Peyer's patch (tissue), 4 donors: ENCODE data around the gene ANKRD29. TPM values are rescaled to one million over a fixed set of nuclear protein-coding genes. Genes with fewer than 3 reads are reported as not detected.
A peak's percentile ranks its signal among the peaks of the same experiment; 100 is the strongest.

Source experiments
- DNase-seq, 3 donors: peaks; one replicate each; pipeline ENCODE4 v3.0.0-alpha.2; 2017 to 2019
- H3K27ac ChIP-seq, 4 donors: fragments of 200-600 bp; sonication (generic); one replicate each; pipeline ENCODE4 v1.5.1; 2016 to 2019
- H3K27me3 ChIP-seq, 2 donors: fragments of 200-600 bp; sonication (generic); one replicate each; pipeline ENCODE4 v1.5.1; 2019
- H3K36me3 ChIP-seq, 3 donors: fragments of 200-600 bp; sonication (generic); one replicate each; pipeline ENCODE4 v1.5.1; 2016 to 2019
- H3K4me1 ChIP-seq, 4 donors: fragments of 200-600 bp; sonication (generic); one replicate each; pipeline ENCODE4 v1.5.1; 2016 to 2019
- H3K4me3 ChIP-seq, 4 donors: fragments of 200-600 bp; sonication (generic); 1 replicate in 3 of 4; 2 replicates in 1 of 4; pipeline ENCODE4 v1.5.1; 2016 to 2019; ENCODE audit warnings: mild to moderate bottlenecking in 1 of 4
- H3K9me3 ChIP-seq, 4 donors: fragments of 200-600 bp; sonication (generic); one replicate each; pipeline ENCODE4 v1.5.1; 2016 to 2019; ENCODE audit warnings: mild to moderate bottlenecking in 1 of 4
- CTCF ChIP-seq, 6 experiments: fragments of 450-650 bp in 4 of 6; fragments of 200-600 bp in 2 of 6; sonication (generic) in 1 of 6; IDR thresholded peaks; one replicate each; pipeline ENCODE4 v1.5.1; 2017 to 2019; ENCODE audit warnings: antibody characterized with exemption in 6 of 6, mild to moderate bottlenecking in 3 of 6, moderate library complexity in 1 of 6
- POLR2A ChIP-seq, 2 donors: fragments of 450-650 bp; IDR thresholded peaks; one replicate each; pipeline ENCODE4 v1.5.1; 2017; ENCODE audit warnings: antibody characterized with exemption in 2 of 2, mild to moderate bottlenecking in 2 of 2, moderate library complexity in 2 of 2
- total RNA-seq, 4 donors: library from RNA; depleted of rRNA; stranded (reverse); fragments of >200 nt; gene quantifications; one replicate each; pipeline ENCODE4 v1.1.0, GENCODE V29; 2016

The ANKRD29 gene
- total RNA-seq, 4 donors from 2014 or later: 4.0 to 18.2 (median 8.1) TPM

DNA sequence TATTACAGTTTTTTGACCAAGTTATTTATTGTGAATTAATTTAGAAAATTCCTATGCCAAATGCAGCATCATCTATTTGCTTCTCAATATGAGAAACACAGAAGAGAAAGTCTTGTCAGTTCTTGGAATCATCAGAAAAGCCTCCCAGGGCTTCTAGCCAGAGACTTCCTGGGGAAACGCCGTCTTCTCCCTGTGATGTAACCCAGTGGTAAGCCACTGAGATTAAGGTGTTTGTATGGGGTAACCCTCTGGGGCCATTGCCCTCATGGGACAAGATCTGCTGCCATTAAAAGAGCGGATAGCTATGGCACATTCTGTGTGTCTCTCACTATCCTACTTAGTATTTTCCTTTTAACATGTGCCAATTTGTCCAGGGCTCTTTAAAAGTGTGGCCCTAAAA, 28.0 kb downstream of the ANKRD29 start:
- no peak for DNase-seq
- Histone ChIP-seq H3K27ac (no peak overlapping the region), H3K27me3 (no peaks in the 10 kb centered on the region), H3K9me3 (no peaks in the 10 kb centered on the region), H3K4me1 (peaks cover 0 to 5% (median 0%) of the 10 kb centered on the region in 4 donors), H3K36me3 (no peaks in the 10 kb centered on the region), H3K4me3 (no peak overlapping the region)
- TF ChIP-seq POLR2A (IDR thresholded peaks at IDR 0.05): no peak
- TF ChIP-seq CTCF (IDR thresholded peaks at IDR 0.05): no peak

DNA sequence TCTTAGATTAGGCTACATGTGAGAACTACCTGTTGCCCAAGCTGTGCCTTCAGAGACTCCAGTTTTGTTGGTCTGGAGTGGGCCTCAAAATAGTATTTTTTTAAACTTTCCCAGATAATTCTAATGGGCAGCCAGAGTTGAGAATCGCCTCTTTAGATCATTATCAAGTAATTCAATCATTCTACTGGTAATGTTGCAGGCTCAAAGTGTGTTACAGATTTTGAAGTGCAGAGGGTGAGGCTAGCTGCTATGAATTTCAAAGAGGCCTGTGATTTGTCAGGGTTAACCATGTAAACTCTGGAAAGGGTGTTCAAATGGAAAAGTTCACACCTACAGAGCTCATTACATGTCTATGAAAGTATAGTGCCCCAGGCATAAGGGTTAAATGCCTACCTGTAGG, 30.1 kb downstream of the ANKRD29 start:
- no peak for DNase-seq
- TF ChIP-seq CTCF (IDR thresholded peaks at IDR 0.05) (no peak), POLR2A (IDR thresholded peaks at IDR 0.05) (no peak)
- Histone ChIP-seq H3K9me3 (no peaks in the 10 kb centered on the region), H3K27ac (no peak overlapping the region), H3K4me3 (no peak overlapping the region), H3K36me3 (no peaks in the 10 kb centered on the region), H3K4me1 (peaks cover 0 to 13% (median 0%) of the 10 kb centered on the region in 4 donors), H3K27me3 (no peaks in the 10 kb centered on the region)

DNA sequence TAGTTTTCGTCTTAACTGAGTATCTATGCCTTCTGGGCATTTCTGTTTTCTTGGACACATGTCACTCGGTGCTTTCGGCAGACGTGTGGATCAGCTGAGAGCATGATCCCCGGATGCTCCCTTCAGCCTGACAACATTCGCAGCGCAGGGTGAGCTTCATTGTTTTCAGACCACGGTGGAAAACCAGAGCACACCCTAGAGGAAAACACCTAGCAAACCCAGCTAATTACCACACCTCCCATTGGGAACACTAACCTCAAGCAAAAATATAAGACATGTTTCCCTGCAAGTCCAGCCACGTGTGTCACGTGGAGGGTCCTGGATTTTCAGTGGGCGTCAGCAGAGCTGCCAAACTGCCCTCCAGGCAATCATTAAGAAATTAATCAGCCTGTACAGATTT, 31.0 kb downstream of the ANKRD29 start:
- no peaks in the 10 kb centered on the region for H3K27me3 ChIP-seq
- TF ChIP-seq POLR2A (IDR thresholded peaks at IDR 0.05) (no peak), CTCF (IDR thresholded peaks at IDR 0.05) (no peak)
- H3K36me3 ChIP-seq: no peaks in the 10 kb centered on the region
- no peaks in the 10 kb centered on the region for H3K9me3 ChIP-seq
- H3K27ac ChIP-seq: no peak overlapping the region
- no peak overlapping the region for H3K4me3 ChIP-seq
- DNase-seq: no peak
- H3K4me1 ChIP-seq: peaks cover 0 to 16% (median 0%) of the 10 kb centered on the region in 4 donors

DNA sequence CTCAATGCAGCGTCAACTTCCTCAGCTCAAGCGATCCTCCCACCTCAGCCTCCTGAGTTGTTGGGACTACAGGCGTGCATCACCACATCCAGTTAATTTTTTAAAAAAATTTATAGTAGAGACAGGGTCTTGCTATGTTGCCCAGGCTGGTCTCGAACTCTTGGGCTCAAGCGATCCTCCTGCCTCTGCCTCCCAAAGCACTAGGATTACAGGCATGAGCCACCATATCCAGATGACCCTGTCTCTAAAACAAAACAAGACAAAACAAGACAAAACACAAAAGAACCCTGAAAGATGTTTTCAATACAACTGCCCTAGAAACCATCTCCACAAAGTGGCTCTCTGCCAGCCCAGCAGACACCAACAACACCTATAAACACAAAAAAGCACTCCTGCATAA, 31.4 kb downstream of the ANKRD29 start:
- no peak for TF ChIP-seq CTCF (IDR thresholded peaks at IDR 0.05)
- no peak for TF ChIP-seq POLR2A (IDR thresholded peaks at IDR 0.05)
- H3K27ac ChIP-seq: no peak overlapping the region
- DNase-seq: no peak

DNA sequence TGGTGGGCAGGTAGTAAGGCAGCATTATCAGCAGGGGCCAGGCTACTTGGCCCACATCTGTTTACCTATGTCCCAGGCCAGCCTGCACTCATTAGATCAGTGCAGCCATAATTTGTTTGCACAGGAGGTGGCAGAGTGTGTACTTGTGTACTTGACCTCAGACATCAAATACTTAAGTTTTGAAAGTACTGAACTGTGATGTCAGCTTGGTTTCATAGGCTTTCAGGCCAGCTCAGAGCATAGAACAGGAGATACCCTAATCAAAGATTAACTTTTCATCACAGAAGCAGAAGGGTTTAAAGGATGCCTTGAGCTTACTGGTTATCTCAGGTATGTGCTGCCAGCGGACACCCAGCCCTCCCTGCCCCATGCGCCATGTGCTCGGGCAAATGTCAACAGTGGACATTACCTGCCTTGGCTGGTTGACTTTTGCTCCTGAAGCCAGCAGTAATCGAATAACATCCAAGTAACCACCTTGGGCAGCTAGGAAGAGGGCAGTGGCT, 33.2 kb downstream of the ANKRD29 start:
- TF ChIP-seq CTCF (IDR thresholded peaks at IDR 0.05) (peak in 3 of 6 experiments; percentile 33 to 46 (median 38)), POLR2A (IDR thresholded peaks at IDR 0.05) (no peak)
- DNase-seq: peak in 2 of 3 donors; percentile 70 to 77
- peaks cover 0 to 34% (median 0%) of the 10 kb centered on the region in 4 donors for H3K4me1 ChIP-seq
- no peaks in the 10 kb centered on the region for H3K9me3 ChIP-seq
- H3K4me3 ChIP-seq: no peak overlapping the region
- H3K27ac ChIP-seq: peak overlapping the region in 2 of 4 donors; percentile 58 to 71
- H3K27me3 ChIP-seq: no peaks in the 10 kb centered on the region
- no peaks in the 10 kb centered on the region for H3K36me3 ChIP-seq

More for the DNA sequence above, 31.4 kb downstream of the ANKRD29 start:
- Histone ChIP-seq H3K36me3 (no peaks in the 10 kb centered on the region), H3K4me3 (no peak overlapping the region), H3K4me1 (peaks cover 0 to 20% (median 0%) of the 10 kb centered on the region in 4 donors), H3K9me3 (no peaks in the 10 kb centered on the region), H3K27me3 (no peaks in the 10 kb centered on the region)

DNA sequence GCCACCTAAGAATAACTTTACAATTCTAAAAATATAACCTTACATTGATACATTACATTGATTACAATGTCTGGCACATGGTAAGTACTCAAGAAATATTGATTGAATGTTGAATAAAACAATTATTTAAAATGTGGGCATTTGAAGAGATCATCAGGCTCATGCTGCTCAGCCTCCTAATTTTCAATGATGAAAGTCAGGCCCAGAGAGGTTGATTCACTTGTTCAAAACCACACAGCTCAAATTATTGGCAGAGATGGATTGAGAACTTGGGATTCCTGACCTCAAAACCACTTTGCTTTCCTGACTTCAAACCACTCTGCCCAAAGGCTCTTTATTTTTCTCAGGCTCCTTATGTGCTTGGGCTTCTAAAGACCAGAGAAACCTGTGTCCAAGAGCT, 34.7 kb downstream of the ANKRD29 start:
- Histone ChIP-seq H3K36me3 (no peaks in the 10 kb centered on the region), H3K4me1 (peaks cover 0 to 34% (median 0%) of the 10 kb centered on the region in 4 donors), H3K27me3 (no peaks in the 10 kb centered on the region), H3K27ac (peak overlapping the region in 2 of 4 donors; percentile 41 to 71), H3K4me3 (no peak overlapping the region), H3K9me3 (no peaks in the 10 kb centered on the region)
- no peak for TF ChIP-seq POLR2A (IDR thresholded peaks at IDR 0.05)
- no peak for TF ChIP-seq CTCF (IDR thresholded peaks at IDR 0.05)
- DNase-seq: no peak
